Calu3 (cell line): Measurements from ENCODE around the gene ARMC5. TPM values are rescaled to one million over a fixed set of nuclear protein-coding genes. Genes with fewer than 3 reads are reported as not detected.

Experiments used
- BruUV-seq: library from RNA; stranded (reverse); fragments of 400-500 nt; replicated peaks from 2 replicates; lab custom pipeline; 2021; lab: Mats Ljungman, UMichigan
- CTCF ChIA-PET: fragments of 300-600 bp; sonication (Branson Sonifier 250); formaldehyde crosslinking; loops from one replicate; lab custom pipeline; 2022; ENCODE audit warnings: antibody characterized with exemption; lab: Charles Lee
- DNase-seq: peaks from one replicate; pipeline ENCODE4 v3.0.0; 2022
- H3K27ac Mint-ChIP-seq: one replicate; pipeline ENCODE4 v1.8.0; 2022; ENCODE audit warnings: mixed read lengths; ENCODE audit not compliant: unreplicated experiment
- H3K27me3 Mint-ChIP-seq: one replicate; pipeline ENCODE4 v1.8.0; 2022; ENCODE audit warnings: mixed read lengths; ENCODE audit not compliant: unreplicated experiment
- H3K36me3 Mint-ChIP-seq: one replicate; pipeline ENCODE4 v1.8.0; 2022; ENCODE audit warnings: mild to moderate bottlenecking, moderate library complexity, mixed read lengths; ENCODE audit not compliant: insufficient read depth, unreplicated experiment
- H3K4me1 Mint-ChIP-seq: one replicate; pipeline ENCODE4 v1.8.0; 2022; ENCODE audit warnings: mild to moderate bottlenecking, low read depth, mixed read lengths; ENCODE audit not compliant: unreplicated experiment
- H3K4me3 Mint-ChIP-seq: one replicate; pipeline ENCODE4 v1.8.0; 2022; ENCODE audit warnings: mild to moderate bottlenecking, low read depth, moderate library complexity, mixed read lengths; ENCODE audit not compliant: unreplicated experiment
- H3K9me3 Mint-ChIP-seq: one replicate; pipeline ENCODE4 v1.8.0; 2022; ENCODE audit warnings: low read depth, mixed read lengths; ENCODE audit not compliant: unreplicated experiment
- intact Hi-C: fragments of 100-400 bp; cut with micrococcal nuclease; formaldehyde crosslinking; loops from one replicate; pipeline ENCODE4 v1.10.0; 2022; ENCODE audit not compliant: unreplicated experiment
- total RNA-seq: library from RNA; stranded (reverse); gene quantifications from 2 replicates; pipeline ENCODE4 v1.2.3, GENCODE V29; 2022
- TF ChIP-seq, protein P1 (sequence below): fragments of 200-600 bp; IDR thresholded peaks from one replicate; pipeline ENCODE4 v1.8.0; 2022; ENCODE audit warnings: antibody characterized with exemption; ENCODE audit not compliant: unreplicated experiment

Gene ARMC5
- total RNA-seq, 1 experiment from 2014 or later, result 13.6 TPM

DNA sequence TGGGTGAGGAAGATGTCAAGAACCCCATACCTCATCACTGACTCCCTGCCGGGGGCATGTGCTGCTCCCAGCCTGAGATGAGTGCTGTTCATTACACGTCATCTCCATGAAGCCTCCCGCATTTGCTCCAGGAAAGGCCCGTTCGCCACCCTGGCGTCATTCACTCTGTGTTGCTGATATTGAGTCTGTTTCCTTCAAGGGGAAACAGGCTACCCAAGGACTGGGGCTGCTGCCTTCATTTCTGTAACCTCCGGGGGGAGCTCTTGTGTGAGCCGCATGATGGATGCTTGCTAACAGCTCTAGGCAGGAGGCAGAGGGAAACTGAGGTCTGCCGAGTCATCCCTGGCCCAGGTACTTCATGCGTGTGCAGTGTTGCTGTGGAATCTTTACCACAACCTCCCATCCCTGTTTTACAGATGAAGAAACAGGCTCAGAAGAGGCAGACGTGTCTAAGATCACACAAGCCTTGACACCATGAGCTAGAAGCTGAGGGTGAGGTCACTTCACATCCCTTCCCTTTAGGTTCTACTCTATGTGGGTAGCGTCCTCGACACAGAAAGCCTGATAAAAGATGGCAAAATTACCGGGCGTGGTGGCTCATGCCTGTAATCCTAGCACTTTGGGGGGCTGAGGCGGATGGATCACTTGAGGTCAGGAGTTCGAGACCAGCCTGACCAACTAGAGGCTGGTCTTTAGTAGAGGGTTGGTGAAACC, 3.5 kb upstream of the ARMC5 start:
- no peaks in the 10 kb centered on the region for H3K9me3 Mint-ChIP-seq
- peaks cover 65% of the 10 kb centered on the region for H3K36me3 Mint-ChIP-seq
- intact Hi-C loops, result loop anchor here (5.0 to 10.0 kb wide), 2 partner anchors 52 to 239 kb away; partner anchors contain the start of gene RUSF1
- DNase-seq, result peak; percentile 35
- TF ChIP-seq, protein P1, sequence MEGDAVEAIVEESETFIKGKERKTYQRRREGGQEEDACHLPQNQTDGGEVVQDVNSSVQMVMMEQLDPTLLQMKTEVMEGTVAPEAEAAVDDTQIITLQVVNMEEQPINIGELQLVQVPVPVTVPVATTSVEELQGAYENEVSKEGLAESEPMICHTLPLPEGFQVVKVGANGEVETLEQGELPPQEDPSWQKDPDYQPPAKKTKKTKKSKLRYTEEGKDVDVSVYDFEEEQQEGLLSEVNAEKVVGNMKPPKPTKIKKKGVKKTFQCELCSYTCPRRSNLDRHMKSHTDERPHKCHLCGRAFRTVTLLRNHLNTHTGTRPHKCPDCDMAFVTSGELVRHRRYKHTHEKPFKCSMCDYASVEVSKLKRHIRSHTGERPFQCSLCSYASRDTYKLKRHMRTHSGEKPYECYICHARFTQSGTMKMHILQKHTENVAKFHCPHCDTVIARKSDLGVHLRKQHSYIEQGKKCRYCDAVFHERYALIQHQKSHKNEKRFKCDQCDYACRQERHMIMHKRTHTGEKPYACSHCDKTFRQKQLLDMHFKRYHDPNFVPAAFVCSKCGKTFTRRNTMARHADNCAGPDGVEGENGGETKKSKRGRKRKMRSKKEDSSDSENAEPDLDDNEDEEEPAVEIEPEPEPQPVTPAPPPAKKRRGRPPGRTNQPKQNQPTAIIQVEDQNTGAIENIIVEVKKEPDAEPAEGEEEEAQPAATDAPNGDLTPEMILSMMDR, result no peak
- H3K27me3 Mint-ChIP-seq, result no peaks in the 10 kb centered on the region
- H3K4me3 Mint-ChIP-seq, result no peak overlapping the region
- peaks cover 32% of the 10 kb centered on the region for H3K4me1 Mint-ChIP-seq
- BruUV-seq, result TSS peak; percentile 1
- H3K27ac Mint-ChIP-seq, result no peak overlapping the region
- CTCF ChIA-PET, result no interaction called here

DNA sequence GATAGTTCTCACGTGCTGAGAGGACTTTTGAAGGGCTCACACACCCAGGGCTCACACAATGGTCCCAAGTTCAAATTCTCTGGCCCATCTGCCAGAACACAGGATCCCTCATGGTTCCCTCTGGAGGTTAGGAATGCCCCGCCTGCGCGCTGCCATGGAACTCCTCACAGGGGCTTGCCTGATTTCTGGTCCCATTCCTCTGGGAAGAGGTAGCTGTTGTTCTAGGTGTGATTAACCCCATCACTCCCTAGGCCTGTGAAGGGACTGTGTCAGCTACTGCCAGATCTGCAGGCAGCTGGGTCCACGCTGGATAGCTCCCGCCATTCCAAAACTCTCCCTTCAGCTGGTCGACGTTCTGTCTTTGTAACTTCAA, 2.3 kb upstream of the ARMC5 start:
- no peak for DNase-seq
- CTCF ChIA-PET, result interaction anchor here (1.5 to 2.2 kb wide), 2 partner anchors 123 to 472 kb away, joined by 4 to 9 read pairs; partner anchors contain the start of gene HSD3B7
- no peaks in the 10 kb centered on the region for H3K27me3 Mint-ChIP-seq
- no peak overlapping the region for H3K27ac Mint-ChIP-seq
- no peaks in the 10 kb centered on the region for H3K9me3 Mint-ChIP-seq
- TF ChIP-seq, protein P1, result no peak
- intact Hi-C loops, result loop anchor here (5.0 to 10.0 kb wide), 2 partner anchors 50 to 238 kb away; partner anchors contain the start of gene RUSF1
- peaks cover 30% of the 10 kb centered on the region for H3K4me1 Mint-ChIP-seq
- no TSS peak for BruUV-seq
- peaks cover 59% of the 10 kb centered on the region for H3K36me3 Mint-ChIP-seq
- peak overlapping the region; percentile 86 for H3K4me3 Mint-ChIP-seq

DNA sequence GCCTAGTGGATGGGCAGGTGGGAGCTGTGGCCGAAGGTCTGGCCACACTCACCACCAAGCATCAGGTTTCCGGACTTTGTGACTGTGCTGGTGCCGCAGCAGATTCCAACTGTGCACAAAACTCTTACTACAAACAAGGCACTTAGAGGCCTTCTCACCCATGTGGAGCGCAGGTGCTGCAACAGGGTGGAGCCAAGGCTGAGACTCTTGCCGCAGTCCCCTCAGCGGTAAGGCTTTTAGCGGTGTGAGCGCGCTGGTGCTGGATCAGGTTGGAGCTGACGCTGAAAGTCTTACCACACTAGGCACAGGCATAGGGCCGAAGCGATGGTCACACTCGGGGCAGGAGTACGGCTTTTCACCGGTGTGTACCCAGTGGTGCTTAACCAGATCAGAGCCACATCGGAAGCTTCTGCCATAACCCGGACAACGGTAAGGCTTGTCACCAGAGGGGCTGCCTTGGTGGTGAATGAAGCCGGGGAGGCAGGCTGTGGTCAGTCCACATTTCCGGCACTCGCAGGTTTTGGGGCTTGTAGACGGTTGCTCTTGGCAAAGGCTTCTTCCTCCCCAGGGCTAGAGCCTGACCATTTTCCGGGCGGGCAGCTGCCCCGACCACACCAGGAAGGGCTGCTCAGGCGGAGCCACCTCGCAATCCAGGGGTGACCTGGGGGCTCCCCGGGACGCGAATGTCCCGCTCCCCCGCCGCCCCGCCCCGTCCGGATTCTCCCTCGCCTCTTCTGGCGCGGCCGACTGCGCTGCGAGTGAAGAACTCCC, 1.0 kb upstream of the ARMC5 start:
- Mint-ChIP-seq H3K4me3 (peak overlapping the region; percentile 86), H3K4me1 (peaks cover 26% of the 10 kb centered on the region), H3K9me3 (no peaks in the 10 kb centered on the region), H3K27me3 (no peaks in the 10 kb centered on the region), H3K36me3 (peaks cover 57% of the 10 kb centered on the region), H3K27ac (peak overlapping the region; percentile 93)
- BruUV-seq, result TSS peak; percentile 25
- intact Hi-C loops, result loop anchor here (5.0 to 10.0 kb wide), 2 partner anchors 49 to 237 kb away; partner anchors contain the start of gene RUSF1
- DNase-seq, result peak; percentile 77
- TF ChIP-seq, protein P1, result peak; percentile 73
- CTCF ChIA-PET, result interaction anchor here (0.7 to 3.6 kb wide), 18 partner anchors 13 to 504 kb away, joined by 3 to 24 read pairs (median 4); partner anchors contain the start of genes HSD3B7, PYCARD, VKORC1 and ZNF267
